NCI-H146 (cell line): ENCODE data around the gene BTBD10.

Experiments
- DNase-seq: peaks from one replicate; lab custom pipeline; 2025; lab: John Stamatoyannopoulos, UW

Gene BTBD10

GRCh38 chr11:13462901-13463778 lies at the start of gene BTBD10:
TSS of gene BTBD10 (minus strand) at chr11:13463222. CDS start at chr11:13445124, 18,098 bp downstream.
- DNase-seq = peak; percentile 91

- DNase-seq = no peak
Measured at GRCh38 chr11:13503393-13503792, 40.4 kb upstream of the BTBD10 start.

- no peak for DNase-seq
Measured at GRCh38 chr11:13502492-13502891, 39.5 kb upstream of the BTBD10 start.

GRCh38 chr11:13495929-13496328 lies 32.9 kb upstream of the BTBD10 start, which contains the start of gene PTH:
TSS of gene PTH (minus strand) at chr11:13495997. CDS start at chr11:13492855, 3,142 bp downstream.
- DNase-seq = no peak

- no peak for DNase-seq
Measured at GRCh38 chr11:13494051-13494450, 31.0 kb upstream of the BTBD10 start.

GRCh38 chr11:13487661-13488030 lies 24.6 kb upstream of the BTBD10 start:
- DNase-seq = peak; percentile 2

GRCh38 chr11:13486926-13487660 lies 24.1 kb upstream of the BTBD10 start:
- peak; percentile 29 for DNase-seq

- no peak for DNase-seq
Measured at GRCh38 chr11:13480198-13480597, 17.2 kb upstream of the BTBD10 start.

- no peak for DNase-seq
Measured at GRCh38 chr11:13479688-13480087, 16.7 kb upstream of the BTBD10 start.

- no peak for DNase-seq
Measured at GRCh38 chr11:13475091-13475490, 12.1 kb upstream of the BTBD10 start.

GRCh38 chr11:13473013-13473722 lies 10.1 kb upstream of the BTBD10 start:
- DNase-seq = no peak

GRCh38 chr11:13468750-13469149 lies 5.7 kb upstream of the BTBD10 start:
- DNase-seq = no peak

GRCh38 chr11:13465909-13466371 lies 2.9 kb upstream of the BTBD10 start:
- DNase-seq = peak; percentile 12

- DNase-seq = no peak
Measured at GRCh38 chr11:13463779-13464290, 813 bp upstream of the BTBD10 start.

- peak; percentile 59 for DNase-seq
Measured at GRCh38 chr11:13462311-13462900, 616 bp downstream of the BTBD10 start.

GRCh38 chr11:13461291-13461690 lies 1.7 kb downstream of the BTBD10 start:
- DNase-seq = no peak

- DNase-seq = no peak
Measured at GRCh38 chr11:13450832-13451397, 12.1 kb downstream of the BTBD10 start.

GRCh38 chr11:13449522-13449921 lies 13.5 kb downstream of the BTBD10 start:
- DNase-seq = no peak

GRCh38 chr11:13448876-13449275 lies 14.1 kb downstream of the BTBD10 start:
- no peak for DNase-seq

GRCh38 chr11:13446444-13446843 lies 16.6 kb downstream of the BTBD10 start:
- no peak for DNase-seq

GRCh38 chr11:13445588-13445987 lies 17.4 kb downstream of the BTBD10 start:
- DNase-seq = no peak
